OCI-LY7 (cell line): ENCODE results near the gene SCRT2. TPM values are rescaled to one million over a fixed set of nuclear protein-coding genes. Genes with fewer than 3 reads are reported as not detected.

Source experiments
- BruUV-seq: library from RNA; stranded (reverse); fragments of 400-500 nt; replicated peaks from 2 replicates; lab custom pipeline; 2021; lab: Mats Ljungman, UMichigan
- CTCF ChIA-PET: fragments of 300-600 bp; sonication (Branson Sonifier 250); formaldehyde crosslinking; loops from one replicate; lab custom pipeline; 2022; ENCODE audit warnings: antibody characterized with exemption; ENCODE audit not compliant: unreplicated experiment; lab: Charles Lee
- POLR2A ChIA-PET: fragments of 300-600 bp; sonication (Branson Sonifier 250); formaldehyde crosslinking; loops from one replicate; lab custom pipeline; 2022; ENCODE audit warnings: antibody characterized with exemption; lab: Charles Lee
- DNase-seq: peaks from one replicate; pipeline ENCODE4 v3.0.0-alpha.2; 2015; ENCODE audit warnings: low spot score
- H2AFZ ChIP-seq: fragments of 200-600 bp; sonication (generic), shearing (Covaris generic); 2 replicates; pipeline ENCODE4 v1.6.1; 2014; ENCODE audit warnings: mild to moderate bottlenecking, antibody characterized with exemption, low read length, moderate library complexity
- H3K27ac ChIP-seq: fragments of 200-600 bp; sonication (generic); 2 replicates; pipeline ENCODE4 v1.5.1; 2014; ENCODE audit warnings: mixed run types, low read depth, mild to moderate bottlenecking, moderate library complexity, low read length, inconsistent platforms; ENCODE audit not compliant: poor library complexity, severe bottlenecking
- H3K36me3 ChIP-seq: fragments of 200-600 bp; sonication (generic); 2 replicates; pipeline ENCODE4 v1.6.1; 2014; ENCODE audit warnings: mild to moderate bottlenecking, antibody characterized with exemption, low read length, moderate library complexity, mixed read lengths; ENCODE audit not compliant: insufficient read depth
- H3K4me1 ChIP-seq: fragments of 200-600 bp; sonication (generic); 2 replicates; pipeline ENCODE4 v1.5.1; 2014; ENCODE audit warnings: mild to moderate bottlenecking, low read length; ENCODE audit not compliant: insufficient read depth, poor library complexity, severe bottlenecking
- H3K4me2 ChIP-seq: fragments of 200-600 bp; sonication (generic); 2 replicates; pipeline ENCODE4 v1.6.1; 2014; ENCODE audit warnings: mild to moderate bottlenecking, low read length
- H3K4me3 ChIP-seq: fragments of 200-600 bp; sonication (generic); 2 replicates; pipeline ENCODE4 v1.5.1; 2014; ENCODE audit warnings: mild to moderate bottlenecking, low read depth, low read length; ENCODE audit not compliant: poor library complexity, severe bottlenecking
- H3K79me2 ChIP-seq: fragments of 200-600 bp; sonication (generic); 2 replicates; pipeline ENCODE4 v1.6.1; 2016; ENCODE audit warnings: low read depth, mild to moderate bottlenecking, low read length, moderate library complexity, mixed read lengths; ENCODE audit not compliant: insufficient read depth
- H3K9me2 ChIP-seq: fragments of 200-600 bp; sonication (generic); 2 replicates; pipeline ENCODE4 v1.6.1; 2016; ENCODE audit warnings: mild to moderate bottlenecking, low read length, mixed read lengths; ENCODE audit not compliant: insufficient read depth
- H3K9me3 ChIP-seq: fragments of 200-600 bp; sonication (generic); 2 replicates; pipeline ENCODE4 v1.6.1; 2014; ENCODE audit warnings: mild to moderate bottlenecking, mixed run types, low read length, mixed read lengths
- H4K20me1 ChIP-seq: fragments of 200-600 bp; sonication (generic); 2 replicates; pipeline ENCODE4 v1.6.1; 2014; ENCODE audit warnings: mild to moderate bottlenecking, antibody characterized with exemption, low read length, moderate library complexity, mixed read lengths; ENCODE audit not compliant: insufficient read depth
- EZH2phosphoT487 ChIP-seq: fragments of 200-600 bp; sonication (generic); IDR thresholded peaks from 2 replicates; pipeline ENCODE4 v1.6.1; 2018; ENCODE audit warnings: low read depth, borderline replicate concordance, mild to moderate bottlenecking, mixed run types, antibody characterized with exemption, low read length, moderate library complexity, mixed read lengths
- intact Hi-C: fragments of 100-400 bp; cut with micrococcal nuclease; formaldehyde crosslinking; loops from one replicate; pipeline ENCODE4 v1.10.0; 2022; ENCODE audit not compliant: unreplicated experiment
- total RNA-seq, 2 experiments: library from RNA; depleted of rRNA in 1 of 2; stranded (reverse); fragments of >200 nt in 1 of 2; shearing (Covaris generic) in 1 of 2; gene quantifications; 2 replicates each; pipeline ENCODE4 v1.2.3, GENCODE V29; 2014 to 2022
- TF ChIP-seq, protein P1 (sequence below): fragments of 200-600 bp; sonication (generic); conservative IDR thresholded peaks from 2 replicates; pipeline ENCODE4 v1.5.1; 2014; ENCODE audit warnings: mild to moderate bottlenecking, antibody characterized with exemption, low read length, moderate library complexity, mixed read lengths

The SCRT2 gene
- total RNA-seq, 2 experiments from 2014 or later = not detected

DNA sequence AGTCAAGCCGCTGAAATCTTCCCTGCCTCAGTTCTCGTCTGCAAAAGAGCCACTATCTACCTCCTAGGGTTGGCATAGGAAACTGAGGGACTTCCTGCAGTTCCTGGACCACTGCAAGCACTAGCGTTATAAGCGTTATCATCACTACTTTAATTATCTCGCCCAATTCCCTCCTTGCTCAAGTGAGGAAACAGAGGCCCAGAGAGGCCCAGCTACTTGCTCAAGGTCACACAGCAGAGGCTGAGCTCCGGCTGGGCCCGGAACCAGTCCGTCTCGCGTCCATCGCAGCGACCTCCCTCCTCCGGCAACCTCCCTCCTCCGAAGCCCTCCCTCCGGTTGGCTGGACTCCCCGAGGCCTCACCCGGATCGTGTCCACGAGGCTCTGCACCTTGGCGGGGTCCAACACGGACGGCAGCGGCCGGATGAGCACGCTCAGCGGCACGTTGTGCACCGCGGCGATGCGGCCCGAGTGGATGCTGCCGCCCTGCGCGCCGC, 22.9 kb downstream of the SCRT2 start:
- Histone ChIP-seq H3K4me3 (peak overlapping the region; percentile 99), H3K79me2 (peaks cover 24% of the 10 kb centered on the region; the same call in 1 of the 2 replicates), H2AFZ (peak overlapping the region; percentile 89), H3K36me3 (peaks cover 33% of the 10 kb centered on the region), H3K9me2 (no peaks in the 10 kb centered on the region), H3K4me2 (peak overlapping the region; percentile 95), H3K9me3 (peaks cover 1% of the 10 kb centered on the region; the same call in 1 of the 2 replicates), H3K27ac (peak overlapping the region; percentile 42), H4K20me1 (0 out of 2 replicates have a peak, but pooled peaks cover 4% of the 10 kb centered on the region), H3K4me1 (peaks cover 15% of the 10 kb centered on the region)
- ChIA-PET CTCF (no interaction called here), POLR2A (interaction anchor here (0.8 to 1.1 kb wide), 2 partner anchors 15 to 472 kb away, joined by 3 to 4 read pairs; no protein-coding TSS in a partner anchor)
- no peak for TF ChIP-seq EZH2phosphoT487
- TF ChIP-seq, protein P1, sequence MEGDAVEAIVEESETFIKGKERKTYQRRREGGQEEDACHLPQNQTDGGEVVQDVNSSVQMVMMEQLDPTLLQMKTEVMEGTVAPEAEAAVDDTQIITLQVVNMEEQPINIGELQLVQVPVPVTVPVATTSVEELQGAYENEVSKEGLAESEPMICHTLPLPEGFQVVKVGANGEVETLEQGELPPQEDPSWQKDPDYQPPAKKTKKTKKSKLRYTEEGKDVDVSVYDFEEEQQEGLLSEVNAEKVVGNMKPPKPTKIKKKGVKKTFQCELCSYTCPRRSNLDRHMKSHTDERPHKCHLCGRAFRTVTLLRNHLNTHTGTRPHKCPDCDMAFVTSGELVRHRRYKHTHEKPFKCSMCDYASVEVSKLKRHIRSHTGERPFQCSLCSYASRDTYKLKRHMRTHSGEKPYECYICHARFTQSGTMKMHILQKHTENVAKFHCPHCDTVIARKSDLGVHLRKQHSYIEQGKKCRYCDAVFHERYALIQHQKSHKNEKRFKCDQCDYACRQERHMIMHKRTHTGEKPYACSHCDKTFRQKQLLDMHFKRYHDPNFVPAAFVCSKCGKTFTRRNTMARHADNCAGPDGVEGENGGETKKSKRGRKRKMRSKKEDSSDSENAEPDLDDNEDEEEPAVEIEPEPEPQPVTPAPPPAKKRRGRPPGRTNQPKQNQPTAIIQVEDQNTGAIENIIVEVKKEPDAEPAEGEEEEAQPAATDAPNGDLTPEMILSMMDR = no peak
- no peak for DNase-seq
- intact Hi-C loops = loop anchor here (10.0 kb wide), 1 partner anchor 182 kb away; the partner anchor contains the start of gene FAM110A
- BruUV-seq = no TSS peak

DNA sequence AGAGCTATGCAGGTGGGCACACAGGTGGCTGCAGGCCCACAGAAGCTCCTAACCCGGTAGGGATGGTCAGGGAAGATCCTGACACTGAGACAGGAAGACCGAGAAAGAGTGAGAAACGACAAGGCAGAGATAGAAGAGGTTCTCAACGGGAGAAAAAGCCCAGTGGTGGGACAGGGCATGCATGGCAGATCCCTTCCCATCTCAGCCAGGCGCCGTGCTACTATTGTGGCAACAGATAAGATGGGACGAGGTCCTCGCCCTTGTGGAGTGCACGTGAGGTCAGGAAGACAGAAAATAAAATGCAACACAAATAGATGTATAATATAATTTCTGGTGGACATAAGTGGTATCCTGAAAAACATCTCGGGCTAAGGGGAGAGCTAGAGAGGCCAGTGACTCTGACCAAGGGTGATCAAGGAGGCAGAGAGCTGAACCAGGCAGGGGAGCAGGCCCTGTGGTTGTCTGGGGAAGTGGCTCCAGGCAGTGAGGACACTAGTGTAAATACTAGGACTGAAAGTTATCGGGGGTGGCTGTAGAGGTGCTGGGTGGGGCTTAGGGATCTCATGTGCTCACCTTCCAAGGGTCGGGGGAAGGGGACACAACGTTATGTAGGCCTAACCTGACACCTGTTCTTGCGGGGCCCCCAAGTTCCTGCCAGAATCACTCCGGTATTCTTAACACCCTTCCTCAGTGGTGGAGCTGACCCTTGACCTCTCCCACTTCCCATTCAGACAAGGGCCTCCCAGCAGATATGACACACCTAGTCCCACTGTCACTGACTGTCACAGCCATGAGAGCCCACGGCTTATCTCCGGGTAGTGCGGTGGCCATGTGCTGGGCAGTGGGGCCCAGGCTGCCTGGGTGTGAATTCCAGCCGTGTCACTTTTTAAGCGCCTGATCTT, 23.6 kb downstream of the SCRT2 start:
- Histone ChIP-seq H3K9me2 (no peaks in the 10 kb centered on the region), H3K27ac (peak overlapping the region; percentile 42), H3K4me3 (peak overlapping the region; percentile 99), H3K36me3 (peaks cover 40% of the 10 kb centered on the region), H3K4me2 (peak overlapping the region; percentile 95), H3K4me1 (peaks cover 15% of the 10 kb centered on the region), H2AFZ (peak overlapping the region; percentile 89; the same call in 1 of the 2 replicates), H3K9me3 (peaks cover 5% of the 10 kb centered on the region; the same call in 1 of the 2 replicates), H4K20me1 (0 out of 2 replicates have a peak, but pooled peaks cover 4% of the 10 kb centered on the region), H3K79me2 (peaks cover 24% of the 10 kb centered on the region; the same call in 1 of the 2 replicates)
- peak; percentile 33 for DNase-seq
- ChIA-PET POLR2A (interaction anchor here (0.7 to 1.1 kb wide), 3 partner anchors 15 to 473 kb away, joined by 3 to 9 read pairs (median 4); no protein-coding TSS in a partner anchor), CTCF (no interaction called here)
- no peak for TF ChIP-seq EZH2phosphoT487
- TF ChIP-seq, protein P1 = no peak
- no TSS peak for BruUV-seq
- intact Hi-C loops = loop anchor here (10.0 kb wide), 1 partner anchor 183 kb away; the partner anchor contains the start of gene FAM110A
